CD14-positive monocyte (primary cell): ENCODE measurements around the gene ALG10B. TPM values are rescaled to one million over a fixed set of nuclear protein-coding genes. Genes with fewer than 3 reads are reported as not detected.
"Not testable (repeated sequence)": the region's sequence is repeated elsewhere in the genome, so short reads cannot be mapped to it uniquely, and the experiment has no call there.

Experiments
- DNase-seq, 3 donors: peaks; one replicate each; pipeline ENCODE4 v3.0.0-alpha.2; 2011 to 2022
- H2AFZ ChIP-seq: 2 replicates; pipeline ENCODE4 v1.6.0; 2012; ENCODE audit warnings: mild to moderate bottlenecking, low read depth, low read length, inconsistent platforms; ENCODE audit not compliant: insufficient read depth, poor library complexity, severe bottlenecking
- H3K27ac ChIP-seq, 2 donors: 1 replicate in 1 of 2; 2 replicates in 1 of 2; pipeline ENCODE4 v1.5.1; 2012 to 2013; ENCODE audit warnings: low read length in 2 of 2, control low read depth in 1 of 2, inconsistent platforms in 1 of 2, low read depth in 1 of 2, mild to moderate bottlenecking in 1 of 2
- H3K27me3 ChIP-seq, 2 donors: one replicate each; pipeline versions ENCODE4 v1.6.0 to v1.6.1; 2011 to 2013; ENCODE audit warnings: low read length in 2 of 2; ENCODE audit not compliant: control insufficient read depth in 2 of 2, insufficient read depth in 2 of 2
- H3K36me3 ChIP-seq, 2 donors: replicated peaks in 1 of 2; 1 replicate in 1 of 2; 2 replicates in 1 of 2; pipeline versions ENCODE4 v1.5.1 to v1.6.1; 2012 to 2013; ENCODE audit warnings: low read length in 2 of 2, control low read depth in 1 of 2, inconsistent platforms in 1 of 2, mild to moderate bottlenecking in 1 of 2; ENCODE audit not compliant: insufficient read depth in 2 of 2, control insufficient read depth in 1 of 2
- H3K4me1 ChIP-seq, 2 donors: 1 replicate in 1 of 2; 2 replicates in 1 of 2; pipeline versions ENCODE4 v1.5.1 to v1.6.1; 2012 to 2013; ENCODE audit warnings: low read length in 2 of 2, control low read depth in 1 of 2, inconsistent platforms in 1 of 2, mild to moderate bottlenecking in 1 of 2, moderate library complexity in 1 of 2; ENCODE audit not compliant: insufficient read depth in 2 of 2, control insufficient read depth in 1 of 2
- H3K4me2 ChIP-seq: replicated peaks from 2 replicates; pipeline ENCODE3; 2012; ENCODE audit warnings: low read length, moderate library complexity, mild to moderate bottlenecking; ENCODE audit not compliant: poor library complexity, severe bottlenecking; ENCODE audit errors: extremely low read depth
- H3K4me3 ChIP-seq, 3 experiments: fragments of 200-600 bp in 1 of 3; sonication (generic) in 1 of 3; replicated peaks in 1 of 3; 1 replicate in 2 of 3; 2 replicates in 1 of 3; pipeline ENCODE4 v1.5.1; 2011 to 2013; ENCODE audit warnings: low read length in 3 of 3, mild to moderate bottlenecking in 3 of 3, control low read depth in 2 of 3, low read depth in 2 of 3, inconsistent platforms in 1 of 3, moderate library complexity in 1 of 3
- H3K79me2 ChIP-seq: 2 replicates; pipeline ENCODE4 v1.6.0; 2012; ENCODE audit warnings: mild to moderate bottlenecking, control low read depth, inconsistent platforms, low read length, moderate library complexity; ENCODE audit not compliant: insufficient read depth
- H3K9ac ChIP-seq: 2 replicates; pipeline ENCODE4 v1.6.0; 2017; ENCODE audit warnings: low read length, mild to moderate bottlenecking; ENCODE audit not compliant: insufficient read depth, poor library complexity, severe bottlenecking
- H3K9me3 ChIP-seq, 2 donors: replicated peaks in 1 of 2; 1 replicate in 1 of 2; 2 replicates in 1 of 2; pipeline versions ENCODE4 v1.5.1 to v1.6.1; 2012 to 2013; ENCODE audit warnings: low read length in 2 of 2, control low read depth in 1 of 2; ENCODE audit not compliant: control insufficient read depth in 1 of 2, insufficient read depth in 1 of 2
- H4K20me1 ChIP-seq: 2 replicates; pipeline ENCODE4 v1.6.0; 2012; ENCODE audit warnings: mild to moderate bottlenecking, low read length, control low read depth, moderate library complexity; ENCODE audit not compliant: insufficient read depth
- H3K27ac Mint-ChIP-seq, 7 donors: one replicate each; pipeline ENCODE4 v1.8.0; 2020; ENCODE audit warnings: mild to moderate bottlenecking in 7 of 7, mixed read lengths in 7 of 7, moderate library complexity in 6 of 7, inconsistent platforms in 2 of 7
- H3K27me3 Mint-ChIP-seq, 3 donors: one replicate each; pipeline ENCODE4 v1.8.0; 2021 to 2022; ENCODE audit warnings: low read depth in 3 of 3, mild to moderate bottlenecking in 3 of 3, mixed read lengths in 3 of 3, moderate library complexity in 3 of 3, inconsistent platforms in 1 of 3
- H3K36me3 Mint-ChIP-seq, 2 donors: one replicate each; pipeline ENCODE4 v1.8.0; 2020; ENCODE audit warnings: mixed read lengths in 2 of 2, inconsistent platforms in 1 of 2, mild to moderate bottlenecking in 1 of 2
- H3K4me1 Mint-ChIP-seq: one replicate; pipeline ENCODE4 v1.8.0; 2020; ENCODE audit warnings: mild to moderate bottlenecking, mixed read lengths
- H3K4me3 Mint-ChIP-seq, 2 donors: one replicate each; pipeline ENCODE4 v1.8.0; 2020; ENCODE audit warnings: mild to moderate bottlenecking in 2 of 2, mixed read lengths in 2 of 2, moderate library complexity in 1 of 2
- H3K9me3 Mint-ChIP-seq, 7 donors: one replicate each; pipeline ENCODE4 v1.8.0; 2020 to 2022; ENCODE audit warnings: mixed read lengths in 7 of 7, mild to moderate bottlenecking in 6 of 7, moderate library complexity in 6 of 7, inconsistent platforms in 2 of 7
- CTCF ChIP-seq: fragments of 200-600 bp; IDR thresholded peaks from one replicate; pipeline ENCODE4 v1.8.0; 2022; ENCODE audit warnings: antibody characterized with exemption, mild to moderate bottlenecking
- WGBS: methylation state at CpG from one replicate; pipeline ENCODE4 v1.1.5; 2013; ENCODE audit warnings: missing lambda C conversion rate; ENCODE audit not compliant: insufficient coverage; 5-methylcytosine and 5-hydroxymethylcytosine counted together
- intact Hi-C, 2 donors: fragments of 100-400 bp; cut with micrococcal nuclease; formaldehyde crosslinking; loops; one replicate each; pipeline versions ENCODE4 v1.15.0 to v1.15.1; 2023
- polyA plus RNA-seq, 3 donors: library from polyadenylated mRNA; depleted of rRNA in 1 of 3; unstranded in 2 of 3; stranded (reverse) in 1 of 3; fragments of 300-500 nt in 2 of 3; fragments of >200 nt in 1 of 3; fragmentation: Illumina TruSeq in 2 of 3; gene quantifications; 1 replicate in 2 of 3; 2 replicates in 1 of 3; pipeline ENCODE4 v1.2.3, GENCODE V29; 2012 to 2021

The ALG10B gene
- polyA plus RNA-seq, 3 donors, result 1.2 to 2.2 (median 1.6) TPM

- H3K9me3 ChIP-seq, result peaks cover 5 to 13% of the 10 kb centered on the region in 2 donors
- not testable (repeated sequence) for H3K4me3 Mint-ChIP-seq, H3K9ac ChIP-seq
Observed at GRCh38 chr12:38343916-38344315, 27.3 kb downstream of the ALG10B start.

DNA sequence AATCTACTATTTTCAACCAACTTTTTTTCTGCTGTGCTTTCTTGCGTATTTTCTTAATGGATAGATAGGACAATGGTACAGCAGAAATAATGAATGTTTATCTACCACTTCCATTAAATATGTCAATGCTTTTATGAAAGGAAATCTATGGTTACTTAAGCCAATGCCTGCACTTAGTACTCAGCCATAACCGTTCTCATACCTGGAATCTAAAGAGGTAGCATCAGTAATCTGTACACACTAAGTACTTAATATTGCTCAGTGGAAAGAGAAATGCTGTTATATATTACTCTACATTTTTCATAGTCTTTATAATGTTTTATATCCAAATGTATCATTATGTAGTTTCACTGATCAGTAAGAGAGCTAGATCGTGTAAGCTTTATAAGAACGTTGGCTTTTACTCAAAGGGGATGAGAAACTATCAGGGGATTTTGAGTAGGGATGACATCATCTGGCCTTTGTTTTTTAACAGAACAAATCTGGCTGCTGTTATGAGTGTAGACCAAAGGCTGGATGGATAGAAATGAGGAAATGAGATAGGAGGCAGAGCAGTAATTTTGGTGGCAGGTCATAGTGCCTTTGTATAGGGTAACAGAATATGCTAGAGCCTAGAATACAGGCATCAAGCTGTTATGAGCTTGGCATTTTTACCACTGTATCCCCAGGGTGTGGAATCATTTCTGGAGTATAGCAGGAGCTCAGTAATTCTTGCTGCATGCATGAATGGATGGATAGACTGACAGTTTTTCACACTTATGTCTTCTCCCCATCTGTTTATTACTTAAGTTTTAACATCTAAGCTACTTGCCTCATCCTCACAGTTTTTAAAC is 34.0 kb downstream of the ALG10B start:
- 15% methylated on average over 2 of the region's 4 CpGs for WGBS
- H3K4me2 ChIP-seq, result no peak overlapping the region
- no peaks in the 10 kb centered on the region for H3K9me3 ChIP-seq
- Mint-ChIP-seq H3K27ac (peak overlapping the region in 1 of 7 donors; percentile 51), H3K4me1 (peaks cover 12% of the 10 kb centered on the region), H3K9me3 (peaks cover 0 to 13% (median 7%) of the 10 kb centered on the region in 7 donors), H3K36me3 (no peaks in the 10 kb centered on the region), H3K27me3 (no peaks in the 10 kb centered on the region), H3K4me3 (no peak overlapping the region)
- H3K79me2 ChIP-seq, result no peaks in the 10 kb centered on the region
- no peaks in the 10 kb centered on the region for H4K20me1 ChIP-seq
- H3K9ac ChIP-seq, result no peak overlapping the region
- peak overlapping the region in 1 of 2 donors; percentile 36 for H3K27ac ChIP-seq
- peak in 2 of 3 donors; percentile 2 to 41 for DNase-seq
- no peak for TF ChIP-seq CTCF
- H3K27me3 ChIP-seq, result no peaks in the 10 kb centered on the region
- peak overlapping the region; percentile 35 for H2AFZ ChIP-seq
- intact Hi-C loops, result no loop called here
- H3K4me3 ChIP-seq, result no peak overlapping the region
- no peaks in the 10 kb centered on the region for H3K4me1 ChIP-seq
- no peaks in the 10 kb centered on the region for H3K36me3 ChIP-seq

More at GRCh38 chr12:38343916-38344315, 27.3 kb downstream of the ALG10B start:
- H3K27me3 Mint-ChIP-seq, DNase-seq, H3K4me3 ChIP-seq, H3K4me1 Mint-ChIP-seq, H3K79me2 ChIP-seq, H3K4me2 ChIP-seq, H3K36me3 Mint-ChIP-seq, H4K20me1 ChIP-seq, H2AFZ ChIP-seq, H3K36me3 ChIP-seq, H3K27ac ChIP-seq, H3K27ac Mint-ChIP-seq, H3K4me1 ChIP-seq, H3K27me3 ChIP-seq, intact Hi-C loops: not testable (repeated sequence)
- H3K9me3 Mint-ChIP-seq, result peaks cover 12 to 25% (median 18%) of the 10 kb centered on the region in 7 donors
- WGBS, result 100% methylated on average over 1 of the region's 1 CpG

DNA sequence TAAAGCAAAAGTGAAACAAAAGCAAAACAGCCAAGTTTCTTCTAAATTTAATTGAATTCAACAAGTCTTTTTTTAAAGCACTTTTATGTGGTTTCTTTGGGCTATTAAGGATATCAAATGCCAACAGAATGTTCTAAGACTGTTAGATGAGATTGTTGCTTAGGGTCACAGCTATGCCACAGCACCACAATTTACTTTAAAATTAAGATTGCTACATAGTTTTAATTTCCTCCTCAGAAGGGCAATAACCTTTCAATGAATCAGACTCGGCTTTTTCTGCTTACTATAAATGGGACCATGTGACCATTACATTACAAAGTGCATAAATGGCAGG is 34.6 kb downstream of the ALG10B start:
- H3K27me3 ChIP-seq, H3K27me3 Mint-ChIP-seq, H3K36me3 ChIP-seq, H3K4me3 ChIP-seq, intact Hi-C loops, H3K9me3 ChIP-seq, H3K9ac ChIP-seq, H3K4me2 ChIP-seq, H3K4me3 Mint-ChIP-seq, H3K36me3 Mint-ChIP-seq, H3K4me1 ChIP-seq, DNase-seq, H4K20me1 ChIP-seq, H3K79me2 ChIP-seq: not testable (repeated sequence)
- Mint-ChIP-seq H3K27ac (peak overlapping the region in 1 of 7 donors; percentile 51), H3K4me1 (peaks cover 12% of the 10 kb centered on the region), H3K9me3 (peaks cover 0 to 11% (median 7%) of the 10 kb centered on the region in 7 donors)
- Histone ChIP-seq H2AFZ (peak overlapping the region; percentile 35), H3K27ac (peak overlapping the region in 1 of 2 donors; percentile 36)
- no CpG with 5 or more reads among the region's 1 CpG for WGBS
